GM12878 (cell line): ENCODE results near the gene ZDHHC19. TPM values are rescaled to one million over a fixed set of nuclear protein-coding genes. Genes with fewer than 3 reads are reported as not detected.

Source experiments
- BCL3 ChIP-seq: IDR thresholded peaks from 2 replicates; pipeline ENCODE4 v1.6.1; 2011; ENCODE audit warnings: borderline replicate concordance, low read depth, mild to moderate bottlenecking, moderate library complexity, low read length; ENCODE audit not compliant: insufficient read depth, poor library complexity, severe bottlenecking
- BHLHE40 ChIP-seq, 2 experiments: fragments of 450-650 bp in 1 of 2; IDR thresholded peaks; 2 replicates each; pipeline ENCODE4 v1.6.1; 2011 to 2017; ENCODE audit warnings: low read depth in 2 of 2, borderline replicate concordance in 1 of 2, improper control_type of control experiment in 1 of 2, low read length in 1 of 2, mild to moderate bottlenecking in 1 of 2
- CEBPB ChIP-seq, 2 experiments: fragments of 150-350 bp in 1 of 2; IDR thresholded peaks; 2 replicates each; pipeline ENCODE4 v1.6.1; 2012 to 2014; ENCODE audit warnings: low read depth in 2 of 2, low read length in 2 of 2, borderline replicate concordance in 1 of 2, inconsistent platforms in 1 of 2
- CREM ChIP-seq: IDR thresholded peaks from 2 replicates; pipeline ENCODE4 v1.6.1; 2014; ENCODE audit warnings: antibody characterized with exemption, low read depth
- E4F1 ChIP-seq: fragments of 450-650 bp; IDR thresholded peaks from 2 replicates; pipeline ENCODE4 v1.6.1; 2018; ENCODE audit warnings: borderline replicate concordance, mild to moderate bottlenecking; ENCODE audit not compliant: partially characterized antibody
- IRF5 ChIP-seq: fragments of 450-650 bp; IDR thresholded peaks from 2 replicates; pipeline ENCODE4 v1.6.1; 2017; ENCODE audit warnings: borderline replicate concordance
- MEF2B ChIP-seq: fragments of 450-650 bp; IDR thresholded peaks from 2 replicates; pipeline ENCODE4 v1.6.1; 2018; ENCODE audit warnings: mild to moderate bottlenecking, moderate library complexity; ENCODE audit not compliant: partially characterized antibody, poor library complexity, severe bottlenecking
- MTA2 ChIP-seq: fragments of 450-650 bp; IDR thresholded peaks from 2 replicates; pipeline ENCODE4 v1.6.1; 2016; ENCODE audit warnings: low read depth, mild to moderate bottlenecking, moderate library complexity
- MYB ChIP-seq: fragments of 150-350 bp; IDR thresholded peaks from 2 replicates; pipeline ENCODE4 v1.6.1; 2014; ENCODE audit warnings: mild to moderate bottlenecking, low read depth, low read length, borderline replicate concordance
- NFYB ChIP-seq: IDR thresholded peaks from 2 replicates; pipeline ENCODE4 v1.6.1; 2011; ENCODE audit warnings: low read depth, mild to moderate bottlenecking, low read length, improper control_type of control experiment, moderate library complexity; ENCODE audit not compliant: insufficient read depth
- RFX5 ChIP-seq: IDR thresholded peaks from 2 replicates; pipeline ENCODE4 v1.6.1; 2011; ENCODE audit warnings: low read depth, low read length, improper control_type of control experiment
- SMAD1 ChIP-seq: fragments of 450-650 bp; IDR thresholded peaks from 2 replicates; pipeline ENCODE4 v1.6.1; 2018; ENCODE audit warnings: mild to moderate bottlenecking, low read depth; ENCODE audit not compliant: partially characterized antibody
- TCF7 ChIP-seq: IDR thresholded peaks from 2 replicates; pipeline ENCODE4 v1.6.1; 2014; ENCODE audit warnings: antibody characterized with exemption, borderline replicate concordance
- ZBED1 ChIP-seq: IDR thresholded peaks from 2 replicates; pipeline ENCODE4 v1.6.1; 2016; ENCODE audit warnings: borderline replicate concordance
- ZNF24 ChIP-seq: fragments of 450-650 bp; IDR thresholded peaks from 2 replicates; pipeline ENCODE4 v1.6.1; 2017; ENCODE audit warnings: antibody characterized with exemption, mild to moderate bottlenecking
- polyA plus RNA-seq, 11 experiments: library from polyadenylated mRNA; depleted of rRNA in 4 of 11; unstranded in 6 of 11; stranded (reverse) in 5 of 11; fragments of >200 nt; fragmentation: Nextera tagmentation in 4 of 11; fragmentation: Illumina TruSeq in 1 of 11; extraction: Ambion mirVana in 4 of 11; extraction: Trizol in 1 of 11; gene quantifications; 1 replicate in 1 of 11; 2 replicates in 10 of 11; pipeline versions ENCODE4 v1.2.1 to v1.2.3, GENCODE V29; 2011 to 2016; ENCODE audit warnings: inconsistent platforms in 2 of 11, missing spikeins in 2 of 11, low read depth in 1 of 11
- total RNA-seq, 4 experiments: library from RNA; depleted of rRNA in 3 of 4; stranded (reverse); fragments of >200 nt in 3 of 4; fragmentation: Illumina TruSeq in 1 of 4; extraction: Trizol in 1 of 4; gene quantifications; 2 replicates each; pipeline versions ENCODE4 v1.2.1 to v1.2.3, GENCODE V29; 2013 to 2021
- TF ChIP-seq, protein P1 (sequence below): fragments of 150-350 bp; IDR thresholded peaks from 2 replicates; pipeline ENCODE4 v1.6.1; 2016; ENCODE audit warnings: low read depth, low read length
- TF ChIP-seq, protein P2 (sequence below), 3 experiments: IDR thresholded peaks in 2 of 3; conservative IDR thresholded peaks in 1 of 3; 2 replicates each; pipeline ENCODE4 v1.5.1; 2011; ENCODE audit warnings: low read depth in 3 of 3, low read length in 3 of 3, mild to moderate bottlenecking in 3 of 3, control low read depth in 2 of 3, moderate library complexity in 2 of 3, inconsistent platforms in 1 of 3, mixed read lengths in 1 of 3; ENCODE audit not compliant: control insufficient read depth in 2 of 3, insufficient read depth in 1 of 3; ENCODE audit errors: extremely low read depth in 1 of 3

Gene ZDHHC19
- total and polyA plus RNA-seq, 10 of the 15 experiments (the other 5 are each of a cell fraction or from before 2014, with no cell fraction given): 0.26 TPM; not detected in 9

DNA sequence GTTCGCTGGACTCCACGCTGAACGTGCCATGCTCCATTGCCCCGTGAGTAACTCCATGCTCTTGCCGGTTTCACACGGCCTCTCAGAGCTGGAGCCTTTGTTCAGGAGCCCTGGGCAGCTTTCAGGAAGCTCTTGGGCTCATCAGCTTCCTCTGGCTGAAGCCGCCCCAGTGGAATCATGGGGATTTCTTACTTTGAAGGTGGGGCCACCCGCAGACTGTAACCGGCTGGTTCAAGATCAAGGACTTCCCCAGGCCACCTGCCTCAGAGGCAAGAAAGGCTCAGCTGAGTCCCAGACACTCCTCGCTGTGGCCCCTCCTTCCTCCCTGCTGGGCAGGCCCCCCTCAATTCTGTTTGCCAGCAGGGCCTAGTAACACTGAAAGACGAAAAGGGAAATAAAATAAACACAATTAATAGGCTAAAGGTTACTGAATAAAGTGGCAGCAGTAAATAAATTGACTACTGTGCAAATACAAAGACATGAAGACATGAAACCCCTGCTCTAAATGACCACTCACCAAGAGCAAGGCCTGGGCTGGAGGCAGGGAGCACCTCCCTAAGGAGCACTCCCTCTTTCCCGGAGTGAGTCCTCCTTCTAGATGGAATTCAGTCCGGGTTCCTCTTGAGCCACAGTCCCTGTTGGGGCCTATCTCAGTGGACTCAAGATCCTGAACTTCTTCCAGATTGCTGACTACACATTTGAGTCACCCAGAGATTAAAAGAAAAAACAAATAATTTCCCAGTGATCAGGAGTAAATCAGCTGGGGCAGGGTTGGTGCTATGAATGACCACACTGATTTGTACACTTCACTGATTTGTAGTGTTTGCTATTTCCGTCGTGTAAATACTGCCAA, 51.0 kb downstream of the ZDHHC19 start (continued):
- TF ChIP-seq BCL3 (no peak), ZNF24 (no peak), MTA2 (peak; percentile 51), RFX5 (peak; percentile 40; the same call in 1 of the 2 replicates), IRF5 (no peak), CEBPB (IDR thresholded peaks at IDR 0.05; ENCODE audit: borderline replicate concordance in 1 of 2, low read depth in 2 of 2, low read length in 2 of 2) (no peak), ZBED1 (peak; percentile 43; the same call in 1 of the 2 replicates), TCF7 (no peak), MEF2B (peak; percentile 38), E4F1 (no peak), NFYB (no peak), BHLHE40 (IDR thresholded peaks at IDR 0.05; ENCODE audit: borderline replicate concordance in 1 of 2, low read depth in 2 of 2, low read length in 1 of 2) (peak in 1 of 2 experiments; percentile 26; a peak in 1 of 4 replicates), MYB (no peak), SMAD1 (no peak), CREM (no peak; the same call in 1 of the 2 replicates)
- TF ChIP-seq, protein P1, sequence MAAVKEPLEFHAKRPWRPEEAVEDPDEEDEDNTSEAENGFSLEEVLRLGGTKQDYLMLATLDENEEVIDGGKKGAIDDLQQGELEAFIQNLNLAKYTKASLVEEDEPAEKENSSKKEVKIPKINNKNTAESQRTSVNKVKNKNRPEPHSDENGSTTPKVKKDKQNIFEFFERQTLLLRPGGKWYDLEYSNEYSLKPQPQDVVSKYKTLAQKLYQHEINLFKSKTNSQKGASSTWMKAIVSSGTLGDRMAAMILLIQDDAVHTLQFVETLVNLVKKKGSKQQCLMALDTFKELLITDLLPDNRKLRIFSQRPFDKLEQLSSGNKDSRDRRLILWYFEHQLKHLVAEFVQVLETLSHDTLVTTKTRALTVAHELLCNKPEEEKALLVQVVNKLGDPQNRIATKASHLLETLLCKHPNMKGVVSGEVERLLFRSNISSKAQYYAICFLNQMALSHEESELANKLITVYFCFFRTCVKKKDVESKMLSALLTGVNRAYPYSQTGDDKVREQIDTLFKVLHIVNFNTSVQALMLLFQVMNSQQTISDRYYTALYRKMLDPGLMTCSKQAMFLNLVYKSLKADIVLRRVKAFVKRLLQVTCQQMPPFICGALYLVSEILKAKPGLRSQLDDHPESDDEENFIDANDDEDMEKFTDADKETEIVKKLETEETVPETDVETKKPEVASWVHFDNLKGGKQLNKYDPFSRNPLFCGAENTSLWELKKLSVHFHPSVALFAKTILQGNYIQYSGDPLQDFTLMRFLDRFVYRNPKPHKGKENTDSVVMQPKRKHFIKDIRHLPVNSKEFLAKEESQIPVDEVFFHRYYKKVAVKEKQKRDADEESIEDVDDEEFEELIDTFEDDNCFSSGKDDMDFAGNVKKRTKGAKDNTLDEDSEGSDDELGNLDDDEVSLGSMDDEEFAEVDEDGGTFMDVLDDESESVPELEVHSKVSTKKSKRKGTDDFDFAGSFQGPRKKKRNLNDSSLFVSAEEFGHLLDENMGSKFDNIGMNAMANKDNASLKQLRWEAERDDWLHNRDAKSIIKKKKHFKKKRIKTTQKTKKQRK: no peak
- TF ChIP-seq, protein P2, sequence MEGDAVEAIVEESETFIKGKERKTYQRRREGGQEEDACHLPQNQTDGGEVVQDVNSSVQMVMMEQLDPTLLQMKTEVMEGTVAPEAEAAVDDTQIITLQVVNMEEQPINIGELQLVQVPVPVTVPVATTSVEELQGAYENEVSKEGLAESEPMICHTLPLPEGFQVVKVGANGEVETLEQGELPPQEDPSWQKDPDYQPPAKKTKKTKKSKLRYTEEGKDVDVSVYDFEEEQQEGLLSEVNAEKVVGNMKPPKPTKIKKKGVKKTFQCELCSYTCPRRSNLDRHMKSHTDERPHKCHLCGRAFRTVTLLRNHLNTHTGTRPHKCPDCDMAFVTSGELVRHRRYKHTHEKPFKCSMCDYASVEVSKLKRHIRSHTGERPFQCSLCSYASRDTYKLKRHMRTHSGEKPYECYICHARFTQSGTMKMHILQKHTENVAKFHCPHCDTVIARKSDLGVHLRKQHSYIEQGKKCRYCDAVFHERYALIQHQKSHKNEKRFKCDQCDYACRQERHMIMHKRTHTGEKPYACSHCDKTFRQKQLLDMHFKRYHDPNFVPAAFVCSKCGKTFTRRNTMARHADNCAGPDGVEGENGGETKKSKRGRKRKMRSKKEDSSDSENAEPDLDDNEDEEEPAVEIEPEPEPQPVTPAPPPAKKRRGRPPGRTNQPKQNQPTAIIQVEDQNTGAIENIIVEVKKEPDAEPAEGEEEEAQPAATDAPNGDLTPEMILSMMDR (IDR thresholded peaks at IDR 0.05 in 2 of 3, conservative IDR thresholded peaks at IDR 0.05 in 1 of 3; ENCODE audit: control insufficient read depth in 2 of 3, extremely low read depth in 1 of 3, insufficient read depth in 1 of 3, low read depth in 3 of 3, low read length in 3 of 3): no peak
